AML-193 (cell line): ENCODE data around the gene PHRF1.
A peak's percentile ranks its signal among the peaks of the same experiment; 100 is the strongest.

Experiments
- DNase-seq, 2 experiments: peaks; one replicate each; lab custom pipeline; 2025; lab: John Stamatoyannopoulos, UW

Gene PHRF1

GRCh38 chr11:601573-602245 lies 25.4 kb downstream of the PHRF1 start:
- DNase-seq: no peak

- DNase-seq: no peak
These were observed 26.9 kb downstream of the PHRF1 start for GRCh38 chr11:603154-603553.

GRCh38 chr11:605286-606129 lies 29.2 kb downstream of the PHRF1 start:
- no peak for DNase-seq

- DNase-seq: no peak
These were observed 30.0 kb downstream of the PHRF1 start for GRCh38 chr11:606245-606644.

- DNase-seq: no peak
These were observed 30.9 kb downstream of the PHRF1 start for GRCh38 chr11:607020-607780.

- no peak for DNase-seq
These were observed 31.8 kb downstream of the PHRF1 start for GRCh38 chr11:607971-608659.

GRCh38 chr11:608791-609251 lies 32.6 kb downstream of the PHRF1 start:
- DNase-seq: no peak

GRCh38 chr11:609341-609811 lies 33.1 kb downstream of the PHRF1 start:
- DNase-seq: no peak

GRCh38 chr11:610146-610801 lies 34.0 kb downstream of the PHRF1 start:
- no peak for DNase-seq

- DNase-seq: no peak
These were observed 35.0 kb downstream of the PHRF1 start for GRCh38 chr11:611001-611996.

GRCh38 chr11:612201-612960 lies 36.1 kb downstream of the PHRF1 start:
- DNase-seq: no peak

- DNase-seq: no peak
These were observed 36.7 kb downstream of the PHRF1 start for GRCh38 chr11:612961-613300.

GRCh38 chr11:613369-613968 lies 37.2 kb downstream of the PHRF1 start:
- no peak for DNase-seq

- DNase-seq: no peak
These were observed 37.9 kb downstream of the PHRF1 start for GRCh38 chr11:614021-614622.

GRCh38 chr11:614623-615503 lies 38.6 kb downstream of the PHRF1 start:
- DNase-seq: no peak

- peak; percentile 87 to 91 for DNase-seq
These were observed 39.4 kb downstream of the PHRF1 start, which contains the start of gene IRF7 for GRCh38 chr11:615504-616319. Gene IRF7, minus strand, starts transcription at chr11:615950. Its CDS starts 586 bp downstream, at chr11:615364.
